AG08395 (cell line): ENCODE results near the gene NSUN5.
"Not testable (repeated sequence)": the region's sequence is repeated elsewhere in the genome, so short reads cannot be mapped to it uniquely, and the experiment has no call there.

Experiments used
- DNase-seq: peaks from one replicate; pipeline ENCODE4 v3.0.0; 2012; ENCODE audit warnings: mixed read lengths, low spot score

The NSUN5 gene

GRCh38 chr7:73325424-73325823, 16.8 kb upstream of the NSUN5 start:
- DNase-seq = not testable (repeated sequence)

DNA sequence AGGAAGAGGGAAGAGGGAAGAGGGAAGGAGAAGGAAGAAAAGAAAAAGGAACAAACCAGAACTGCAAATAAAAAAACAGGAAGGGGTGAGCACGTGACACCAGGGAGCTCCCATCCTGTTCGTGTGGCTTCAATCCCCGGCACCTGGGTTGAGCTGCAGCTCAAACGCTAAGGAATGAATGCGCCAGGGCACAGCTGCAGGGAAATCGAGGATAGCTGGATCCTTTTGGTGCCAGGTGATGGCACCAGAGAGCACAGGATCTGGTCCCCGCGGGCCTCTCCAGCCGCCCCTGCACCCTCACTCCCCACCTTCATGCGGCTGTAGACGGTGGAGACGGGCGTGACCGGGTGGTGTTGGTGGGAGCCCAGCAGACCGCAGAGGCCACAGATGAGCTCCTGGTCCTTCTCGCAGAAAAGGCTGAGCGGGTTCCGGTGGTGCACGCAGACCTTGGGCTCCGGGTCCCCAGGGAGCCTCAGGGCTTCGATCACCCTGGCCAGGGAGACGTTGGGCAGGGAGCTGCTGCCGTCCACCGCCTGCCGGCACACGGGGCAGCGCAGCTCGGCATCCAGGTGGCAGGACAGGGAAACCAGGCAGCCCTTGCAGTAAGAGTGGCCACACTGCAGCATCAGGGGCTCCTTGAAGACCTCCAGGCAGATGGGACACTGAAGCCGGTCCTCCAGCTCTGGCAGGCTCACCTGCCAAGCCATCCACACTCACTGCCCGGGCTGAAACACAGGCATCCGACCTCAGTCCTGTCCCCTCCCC, 15.6 kb upstream of the NSUN5 start:
- DNase-seq = peak; percentile 78

- not testable (repeated sequence) for DNase-seq
Measured at GRCh38 chr7:73323434-73324080, 14.9 kb upstream of the NSUN5 start.

GRCh38 chr7:73320009-73320408, 11.4 kb upstream of the NSUN5 start:
- not testable (repeated sequence) for DNase-seq

DNA sequence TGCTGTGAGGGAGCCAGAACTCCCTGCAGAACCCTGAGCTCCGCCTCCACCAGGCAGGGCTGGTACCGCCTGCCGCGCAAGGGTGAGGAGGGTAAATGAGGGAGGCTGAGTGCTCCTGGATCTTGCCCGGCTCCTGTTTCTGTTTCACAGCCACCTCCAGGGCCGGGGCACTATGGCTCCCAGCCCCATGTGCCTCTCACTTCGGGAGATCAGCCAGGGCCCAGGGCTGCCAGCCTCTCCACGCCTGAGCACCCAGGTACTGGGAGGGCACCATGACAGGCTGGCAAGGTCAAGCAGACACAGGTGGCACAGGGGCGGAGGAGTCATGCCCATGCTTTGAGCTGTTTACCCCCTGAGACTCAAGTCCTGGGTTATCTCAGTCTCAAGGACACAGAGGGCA, 10.9 kb upstream of the NSUN5 start:
- not testable (repeated sequence) for DNase-seq

DNA sequence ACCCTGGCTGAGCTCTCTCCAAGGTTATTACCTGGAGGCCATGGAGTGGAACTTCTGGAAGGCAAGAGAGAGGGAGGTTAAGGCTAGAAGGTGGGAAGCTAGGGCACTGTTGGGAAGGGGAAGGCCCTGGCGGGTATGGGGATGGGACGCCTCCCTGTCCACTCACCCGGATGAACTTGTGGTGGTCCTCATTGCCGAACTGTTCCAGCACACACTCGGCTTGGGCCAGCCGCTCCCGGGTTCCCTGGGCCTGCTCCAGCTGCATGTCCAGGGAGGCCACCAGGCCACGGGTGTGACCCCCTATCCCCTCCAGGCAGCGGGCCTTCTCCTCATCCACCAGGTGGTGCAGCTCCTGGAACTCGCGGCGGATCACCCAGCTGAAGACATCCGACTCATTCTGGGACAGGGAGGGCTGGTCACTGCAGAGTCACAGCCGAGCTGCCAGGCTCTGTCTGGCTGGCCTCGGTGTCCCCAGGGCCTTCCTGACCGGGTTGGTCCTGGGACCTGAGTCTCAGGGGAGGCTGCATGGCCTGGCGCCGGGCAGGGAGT, 10.1 kb upstream of the NSUN5 start:
- DNase-seq = not testable (repeated sequence)

- DNase-seq = no peak
Measured at GRCh38 chr7:73316521-73316920, 7.9 kb upstream of the NSUN5 start.

DNA sequence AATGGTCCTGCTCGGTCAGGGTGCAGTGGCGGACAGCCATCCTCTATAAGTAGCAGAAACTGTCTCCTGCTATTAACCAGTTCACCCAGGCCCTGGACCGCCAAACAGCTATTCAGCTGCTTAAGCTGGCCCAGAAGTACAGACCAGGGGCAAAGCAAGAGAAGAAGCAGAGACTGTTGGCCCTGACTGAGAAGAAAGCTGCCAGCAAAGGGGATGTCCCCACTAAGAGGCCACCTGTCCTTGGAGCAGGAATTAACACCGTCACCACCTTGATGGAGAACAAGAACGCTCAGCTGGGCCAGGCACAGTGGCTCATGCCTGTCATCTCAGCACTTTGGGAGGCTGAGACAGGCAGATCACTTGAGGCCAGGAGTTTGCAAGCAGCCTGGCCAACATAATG, 5.6 kb upstream of the NSUN5 start:
- no peak for DNase-seq

DNA sequence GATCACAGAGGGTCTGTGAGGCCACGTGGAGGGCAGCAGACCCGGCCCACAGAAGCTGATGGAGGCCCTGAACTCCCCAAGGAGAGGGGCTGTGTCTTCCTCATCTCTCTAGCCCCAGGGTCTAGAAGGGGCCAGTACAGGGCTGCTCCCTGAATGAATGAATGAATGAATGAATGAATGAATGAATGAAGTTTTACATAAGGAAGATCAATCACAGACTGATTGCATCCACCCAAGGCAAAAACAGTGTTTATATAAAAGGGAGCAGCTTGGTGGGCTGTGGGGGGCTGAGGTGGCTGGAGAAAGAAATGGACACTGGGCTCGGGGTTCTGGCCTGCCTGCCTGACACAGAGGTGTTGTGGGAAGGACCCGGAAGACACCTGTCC, 4.9 kb upstream of the NSUN5 start:
- DNase-seq = no peak

GRCh38 chr7:73312831-73313520, 4.3 kb upstream of the NSUN5 start:
- no peak for DNase-seq

DNA sequence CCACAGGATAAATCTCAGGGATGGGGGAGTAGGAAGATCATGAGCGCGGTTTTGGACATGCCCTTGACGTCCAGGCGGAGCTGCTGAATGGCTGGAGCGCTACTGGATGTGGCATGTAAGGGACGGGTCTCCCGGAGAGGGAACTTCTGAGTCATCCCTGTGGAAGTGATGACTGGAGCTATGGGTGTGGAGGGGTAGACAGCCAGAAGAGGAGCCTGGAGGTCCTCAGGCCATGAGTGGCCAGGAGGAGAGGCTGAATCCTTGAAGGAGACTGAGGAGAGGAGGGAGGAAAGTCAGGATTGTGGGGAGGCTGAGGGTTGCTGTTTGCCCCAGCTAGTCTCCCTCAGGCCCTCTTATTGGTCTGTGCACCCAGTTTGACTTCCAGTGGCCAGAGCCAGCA, 2.8 kb upstream of the NSUN5 start:
- DNase-seq = not testable (repeated sequence)

DNA sequence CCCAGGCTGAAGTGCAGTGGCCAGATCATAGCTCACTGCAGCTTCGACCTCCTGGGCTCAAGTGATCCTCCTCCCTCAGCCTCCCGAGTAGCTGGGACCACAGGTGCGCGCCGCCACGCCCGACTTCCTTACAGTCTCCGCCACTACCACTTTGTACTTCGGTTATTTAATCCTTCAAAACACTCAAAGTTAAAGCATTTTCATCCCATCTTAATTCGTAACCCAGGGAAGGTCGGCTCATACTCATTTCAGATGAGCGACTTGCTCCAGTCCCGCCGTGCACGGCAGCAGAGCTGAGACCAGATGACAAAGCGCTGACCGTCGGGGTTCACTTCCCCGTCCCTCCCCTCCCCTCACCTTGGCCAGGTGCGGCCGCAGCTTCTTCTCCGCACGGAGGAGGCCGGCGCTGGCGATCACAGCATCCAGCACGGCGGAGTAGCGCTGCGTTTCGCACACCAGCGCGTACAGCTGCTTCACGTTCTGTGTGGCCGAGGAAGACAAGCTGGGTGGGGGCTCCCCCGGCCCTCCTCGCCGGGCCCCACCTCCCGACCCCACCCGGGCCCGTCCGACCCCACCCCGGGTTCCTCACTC, 457 bp downstream of the NSUN5 start:
- DNase-seq = no peak

DNA sequence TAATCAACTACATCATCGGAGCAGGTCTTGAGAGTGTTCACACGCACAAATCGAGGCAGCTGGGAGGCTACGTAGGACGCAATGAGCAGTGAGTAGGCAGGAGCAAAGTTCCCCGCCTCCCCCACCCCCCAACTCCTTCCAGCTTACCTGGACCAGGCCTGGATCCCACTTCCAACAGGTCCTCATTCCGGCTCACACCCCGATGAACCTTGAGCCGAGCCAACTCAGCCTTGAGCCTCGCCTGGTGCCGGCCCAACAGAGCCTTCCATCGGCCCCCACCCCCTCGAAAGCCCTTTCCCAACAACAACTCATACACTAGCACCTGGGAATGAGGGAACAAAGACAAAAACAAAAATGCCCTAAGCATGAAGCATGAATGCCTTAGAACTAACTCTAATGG, 1.2 kb downstream of the NSUN5 start:
- DNase-seq = no peak

GRCh38 chr7:73304612-73305387, 3.8 kb downstream of the NSUN5 start:
- not testable (repeated sequence) for DNase-seq

- no peak for DNase-seq
Measured at GRCh38 chr7:73304071-73304470, 4.6 kb downstream of the NSUN5 start.

GRCh38 chr7:73303546-73303945, 5.1 kb downstream of the NSUN5 start:
- DNase-seq = no peak

DNA sequence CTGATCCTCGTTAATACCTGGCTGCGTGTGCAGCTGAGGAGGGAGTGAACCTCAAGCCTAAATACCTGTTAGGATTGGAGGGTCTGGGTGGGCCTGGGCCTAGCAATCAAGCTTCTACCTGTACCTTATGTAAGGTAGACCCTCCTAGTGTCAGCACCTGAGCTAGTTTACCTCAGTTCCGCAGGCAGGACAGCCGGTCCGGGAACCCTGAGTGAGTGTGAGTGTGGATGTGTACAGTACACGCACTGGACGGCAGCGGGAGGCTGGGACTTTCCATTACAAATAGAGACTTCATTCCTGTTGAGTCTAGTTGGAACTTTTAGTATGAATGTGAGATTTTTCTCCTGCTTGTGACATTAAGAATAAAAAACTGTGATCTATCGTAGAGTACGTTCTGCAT, 5.8 kb downstream of the NSUN5 start:
- not testable (repeated sequence) for DNase-seq

DNA sequence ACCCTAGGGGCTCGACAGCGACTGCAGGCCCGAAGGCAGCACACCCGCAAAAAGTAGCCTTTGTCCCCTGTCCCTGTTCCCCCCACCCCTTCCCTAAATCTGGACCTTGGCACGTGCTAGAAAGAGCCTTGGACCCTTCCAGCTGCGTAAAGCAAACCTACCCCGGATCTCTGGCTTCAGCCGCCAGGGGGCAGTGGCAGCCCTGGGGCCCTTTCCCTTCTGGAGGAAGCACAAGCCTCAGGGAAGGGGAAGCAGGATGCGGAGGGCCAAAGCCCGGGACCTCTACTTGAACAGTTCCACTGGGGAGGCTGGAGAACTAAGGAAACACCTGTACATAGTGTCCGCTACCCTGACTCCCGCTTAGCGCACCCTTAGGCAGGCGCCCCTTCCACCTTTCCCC, 7.5 kb downstream of the NSUN5 start:
- DNase-seq = not testable (repeated sequence)

DNA sequence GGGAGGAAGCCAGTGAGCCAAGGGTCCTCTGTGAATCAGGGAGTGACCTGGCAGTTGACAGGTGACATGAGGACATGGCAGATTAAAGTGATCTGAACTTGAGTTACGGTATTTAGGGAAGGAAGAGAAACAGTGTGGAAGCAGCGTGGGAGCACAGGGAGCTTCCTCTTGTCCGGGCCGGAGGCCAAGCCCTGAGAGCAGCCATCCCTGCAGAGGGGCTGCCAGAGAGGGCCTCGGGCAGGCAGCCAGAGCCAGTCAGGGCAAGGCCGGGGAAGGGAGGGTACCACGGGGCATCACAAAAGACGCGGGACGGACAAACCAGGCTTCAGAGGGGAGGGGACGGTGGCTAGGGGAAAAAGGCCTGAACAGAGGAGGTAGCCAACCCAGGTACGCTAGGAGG, 8.8 kb downstream of the NSUN5 start:
- DNase-seq = not testable (repeated sequence)

GRCh38 chr7:73297706-73298105, 10.9 kb downstream of the NSUN5 start:
- DNase-seq = not testable (repeated sequence)

DNA sequence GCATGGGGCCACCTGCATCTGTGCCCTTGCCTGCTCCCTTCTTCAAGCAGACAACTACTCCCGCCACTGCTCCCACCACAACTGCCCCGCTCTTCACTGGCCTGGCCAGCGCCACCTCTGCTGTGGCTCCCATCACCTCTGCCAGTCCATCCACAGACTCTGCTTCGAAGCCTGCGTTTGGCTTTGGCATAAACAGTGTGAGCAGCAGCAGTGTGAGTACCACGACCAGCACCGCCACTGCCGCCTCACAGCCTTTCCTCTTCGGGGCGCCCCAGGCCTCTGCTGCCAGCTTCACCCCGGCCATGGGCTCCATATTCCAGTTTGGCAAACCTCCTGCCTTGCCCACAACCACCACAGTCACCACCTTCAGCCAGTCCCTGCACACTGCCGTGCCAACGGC, 11.4 kb downstream of the NSUN5 start:
- DNase-seq = not testable (repeated sequence)

DNA sequence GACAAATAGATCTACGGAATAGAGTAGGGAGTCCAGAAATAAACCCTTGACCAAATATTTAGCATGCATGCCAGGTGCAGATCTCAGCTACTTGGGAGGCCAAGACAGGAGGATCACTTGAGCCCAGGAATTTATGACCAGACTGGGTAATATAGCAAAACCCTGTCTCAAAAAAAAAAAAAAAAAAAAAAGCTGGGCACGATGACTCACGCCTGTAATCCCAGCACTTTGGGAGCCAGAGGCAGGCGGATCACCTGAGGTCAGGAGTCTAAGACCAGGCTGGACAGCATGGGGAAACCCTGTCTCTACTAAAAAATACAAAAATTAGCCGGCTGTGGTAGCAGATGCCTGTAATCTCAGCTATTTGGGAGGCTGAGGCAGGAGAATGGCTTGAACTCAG, 31.4 kb downstream of the NSUN5 start:
- DNase-seq = not testable (repeated sequence)
